Adrenal gland (tissue), 5 donors: ENCODE results near the gene ABCB4.

Experiments used
- POLR2A ChIP-seq, 2 donors: fragments of 450-650 bp; IDR thresholded peaks; one replicate each; pipeline ENCODE4 v1.6.1; 2017; ENCODE audit warnings: antibody characterized with exemption in 2 of 2, mild to moderate bottlenecking in 2 of 2, moderate library complexity in 1 of 2
- TF ChIP-seq, protein P1 (sequence below), 6 experiments: fragments of 450-650 bp in 4 of 6; fragments of 200-600 bp in 2 of 6; sonication (generic) in 1 of 6; IDR thresholded peaks; 1 replicate in 5 of 6; 2 replicates in 1 of 6; pipeline versions ENCODE4 v1.5.1 to v1.8.0; 2016 to 2021; ENCODE audit warnings: antibody characterized with exemption in 6 of 6, mild to moderate bottlenecking in 2 of 6, moderate library complexity in 1 of 6
- donor health status: DM: no; HTN: no; CAD: no.

DNA sequence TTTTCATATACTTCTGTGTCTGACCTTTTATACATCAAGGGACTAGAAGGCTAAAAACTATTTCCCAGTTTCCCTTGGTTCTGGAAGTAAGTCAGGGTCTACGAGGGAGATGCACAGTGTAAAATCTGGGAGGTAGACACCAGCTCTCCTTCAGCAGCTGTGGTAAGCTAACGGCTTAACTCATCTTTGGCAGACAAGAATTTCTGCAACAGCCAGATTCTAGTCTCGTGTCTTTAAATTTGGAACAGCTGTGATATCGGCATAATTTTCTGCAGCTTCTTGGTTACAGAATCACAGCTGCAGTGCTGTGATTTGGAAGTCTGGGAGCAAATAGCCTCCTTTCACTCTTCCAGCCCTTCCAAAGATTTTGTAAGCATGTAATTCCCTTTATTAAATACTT is 37.4 kb upstream of the ABCB4 start:
- TF ChIP-seq, protein P1, sequence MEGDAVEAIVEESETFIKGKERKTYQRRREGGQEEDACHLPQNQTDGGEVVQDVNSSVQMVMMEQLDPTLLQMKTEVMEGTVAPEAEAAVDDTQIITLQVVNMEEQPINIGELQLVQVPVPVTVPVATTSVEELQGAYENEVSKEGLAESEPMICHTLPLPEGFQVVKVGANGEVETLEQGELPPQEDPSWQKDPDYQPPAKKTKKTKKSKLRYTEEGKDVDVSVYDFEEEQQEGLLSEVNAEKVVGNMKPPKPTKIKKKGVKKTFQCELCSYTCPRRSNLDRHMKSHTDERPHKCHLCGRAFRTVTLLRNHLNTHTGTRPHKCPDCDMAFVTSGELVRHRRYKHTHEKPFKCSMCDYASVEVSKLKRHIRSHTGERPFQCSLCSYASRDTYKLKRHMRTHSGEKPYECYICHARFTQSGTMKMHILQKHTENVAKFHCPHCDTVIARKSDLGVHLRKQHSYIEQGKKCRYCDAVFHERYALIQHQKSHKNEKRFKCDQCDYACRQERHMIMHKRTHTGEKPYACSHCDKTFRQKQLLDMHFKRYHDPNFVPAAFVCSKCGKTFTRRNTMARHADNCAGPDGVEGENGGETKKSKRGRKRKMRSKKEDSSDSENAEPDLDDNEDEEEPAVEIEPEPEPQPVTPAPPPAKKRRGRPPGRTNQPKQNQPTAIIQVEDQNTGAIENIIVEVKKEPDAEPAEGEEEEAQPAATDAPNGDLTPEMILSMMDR (IDR thresholded peaks at IDR 0.05): no peak
- TF ChIP-seq POLR2A (IDR thresholded peaks at IDR 0.05): no peak
